ENCODE results near the gene LAMC3. TPM values are rescaled to one million over a fixed set of nuclear protein-coding genes. Genes with fewer than 3 reads are reported as not detected.

Gene LAMC3
- total RNA-seq, 1 donor from 2014 or later, result 1.6 TPM

- H3K4me1 ChIP-seq, result no peaks in the 10 kb centered on the region
- DNase-seq (ENCODE audit: low spot score in 2 of 2), result no peak
- intact Hi-C loops (cut with DNase I), result no loop called here
- H3K27me3 ChIP-seq, result no peaks in the 10 kb centered on the region
- H3K36me3 ChIP-seq, result no peaks in the 10 kb centered on the region
- no peak for TF ChIP-seq CTCF (IDR thresholded peaks at IDR 0.05)
- H3K27ac ChIP-seq, result no peak overlapping the region
- no peaks in the 10 kb centered on the region for H3K9me3 ChIP-seq
- no peak overlapping the region for H3K4me3 ChIP-seq
Measured at GRCh38 chr9:131027872-131028179, 18.9 kb downstream of the LAMC3 start.

DNA sequence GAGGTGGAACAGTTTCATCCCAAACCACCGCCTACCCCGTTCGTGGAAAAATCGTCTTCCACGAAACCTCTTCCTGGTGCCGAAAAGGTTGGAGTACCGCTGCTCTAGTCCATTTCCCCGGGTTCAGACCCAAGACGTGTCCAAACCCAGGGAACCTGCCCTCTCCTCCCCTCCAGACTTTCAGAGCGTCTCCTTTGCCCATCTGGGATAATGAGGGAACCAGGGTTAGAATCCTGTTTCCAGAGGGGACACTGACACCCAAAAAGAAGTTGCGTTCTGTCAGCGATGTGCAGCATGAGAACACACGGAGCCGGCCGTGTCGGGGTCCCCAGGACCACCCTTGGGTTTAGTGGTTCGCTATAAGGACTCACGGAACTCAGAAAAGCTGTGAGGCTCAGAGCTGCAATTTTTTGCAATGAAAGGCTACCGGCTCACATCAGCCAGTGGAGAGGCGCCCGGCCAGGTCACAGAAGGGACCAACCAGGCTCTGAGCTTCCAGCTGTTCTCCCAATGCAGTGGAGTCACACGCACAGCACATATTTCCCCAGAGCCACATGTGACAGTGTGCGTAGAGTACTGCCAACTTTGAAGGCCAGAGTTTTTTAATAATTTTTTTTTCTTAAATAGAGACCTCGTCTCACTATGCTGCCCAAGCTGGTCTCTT is 19.4 kb downstream of the LAMC3 start:
- Histone ChIP-seq H3K4me3 (no peak overlapping the region), H3K27me3 (no peaks in the 10 kb centered on the region), H3K9me3 (no peaks in the 10 kb centered on the region), H3K27ac (no peak overlapping the region), H3K4me1 (no peaks in the 10 kb centered on the region), H3K36me3 (no peaks in the 10 kb centered on the region)
- intact Hi-C loops (cut with DNase I), result no loop called here
- no peak for DNase-seq (ENCODE audit: low spot score in 2 of 2)
- no peak for TF ChIP-seq CTCF (IDR thresholded peaks at IDR 0.05)

GRCh38 chr9:131028931-131029573 is 20.1 kb downstream of the LAMC3 start:
- Histone ChIP-seq H3K36me3 (no peaks in the 10 kb centered on the region), H3K27ac (no peak overlapping the region), H3K4me3 (no peak overlapping the region), H3K9me3 (no peaks in the 10 kb centered on the region), H3K4me1 (no peaks in the 10 kb centered on the region), H3K27me3 (no peaks in the 10 kb centered on the region)
- intact Hi-C loops (cut with DNase I), result no loop called here
- no peak for TF ChIP-seq CTCF (IDR thresholded peaks at IDR 0.05)
- DNase-seq (ENCODE audit: low spot score in 2 of 2), result no peak

DNA sequence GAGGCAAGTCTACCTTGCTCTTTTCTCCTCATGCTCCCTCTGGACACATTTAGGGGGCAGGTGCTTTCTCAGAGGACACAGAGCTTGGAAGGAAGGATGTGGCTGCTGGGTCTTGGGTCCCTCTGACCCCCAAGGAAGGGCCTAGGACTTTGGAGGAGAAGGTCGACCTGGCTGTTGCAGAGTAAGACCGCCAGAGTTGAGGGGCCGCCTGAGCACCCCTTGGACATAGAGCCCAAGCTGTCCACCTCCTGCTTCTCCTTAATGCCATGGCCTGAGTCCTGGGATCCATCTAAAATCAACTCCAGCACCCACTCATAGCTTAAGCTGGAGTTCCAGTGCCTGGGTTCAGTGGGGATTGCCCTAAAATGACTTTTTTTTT is 20.6 kb downstream of the LAMC3 start:
- intact Hi-C loops (cut with DNase I), result no loop called here
- Histone ChIP-seq H3K27ac (no peak overlapping the region), H3K4me3 (no peak overlapping the region), H3K9me3 (no peaks in the 10 kb centered on the region), H3K4me1 (no peaks in the 10 kb centered on the region), H3K36me3 (no peaks in the 10 kb centered on the region), H3K27me3 (no peaks in the 10 kb centered on the region)
- no peak for TF ChIP-seq CTCF (IDR thresholded peaks at IDR 0.05)
- DNase-seq (ENCODE audit: low spot score in 2 of 2), result no peak

- Histone ChIP-seq H3K27me3 (no peaks in the 10 kb centered on the region), H3K4me3 (no peak overlapping the region), H3K4me1 (no peaks in the 10 kb centered on the region), H3K36me3 (no peaks in the 10 kb centered on the region), H3K9me3 (no peaks in the 10 kb centered on the region), H3K27ac (no peak overlapping the region)
- no peak for DNase-seq (ENCODE audit: low spot score in 2 of 2)
- no peak for TF ChIP-seq CTCF (IDR thresholded peaks at IDR 0.05)
- intact Hi-C loops (cut with DNase I), result no loop called here
Measured at GRCh38 chr9:131030239-131031004, 21.4 kb downstream of the LAMC3 start.
